ENCODE data around the gene CACNA1C. TPM values are rescaled to one million over a fixed set of nuclear protein-coding genes. Genes with fewer than 3 reads are reported as not detected.

CACNA1C gene
- total and polyA plus RNA-seq, 5 donors from 2014 or later, result 0.02 to 0.14 (median 0.10) TPM

GRCh38 chr12:2354151-2354991 lies 301.6 kb downstream of the CACNA1C start:
- peaks cover 0 to 3% (median 0%) of the 10 kb centered on the region in 7 donors for H3K9me3 Mint-ChIP-seq
- no peak overlapping the region for H3K27ac Mint-ChIP-seq
- ATAC-seq (ENCODE audit: low read depth in 2 of 2) (no peak), DNase-seq (no peak)
- no peaks in the 10 kb centered on the region for H3K36me3 Mint-ChIP-seq
- H3K4me3 ChIP-seq (ENCODE audit: low read depth, low read length), result no peak overlapping the region
- no peaks in the 10 kb centered on the region for H3K4me1 ChIP-seq (ENCODE audit: control insufficient read depth, insufficient read depth, low read length, poor library complexity, severe bottlenecking)
- H3K27ac ChIP-seq (ENCODE audit: insufficient read depth, low read length, poor library complexity, severe bottlenecking), result no peak overlapping the region
- H3K4me1 Mint-ChIP-seq, result peaks cover 0 to 16% (median 7%) of the 10 kb centered on the region in 4 donors
- no peaks in the 10 kb centered on the region for H3K9me3 ChIP-seq (ENCODE audit: control insufficient read depth in 2 of 2, low read length in 2 of 2)
- no peaks in the 10 kb centered on the region for H3K36me3 ChIP-seq (ENCODE audit: control insufficient read depth, insufficient read depth, low read length)
- H3K27me3 Mint-ChIP-seq, result peaks cover 21% of the 10 kb centered on the region
- H3K27me3 ChIP-seq (ENCODE audit: control insufficient read depth, insufficient read depth, low read length), result peaks cover 2% of the 10 kb centered on the region
- no peak overlapping the region for H3K4me3 Mint-ChIP-seq

GRCh38 chr12:2355198-2355597 lies 302.4 kb downstream of the CACNA1C start:
- Mint-ChIP-seq H3K4me1 (peaks cover 0 to 19% (median 7%) of the 10 kb centered on the region in 4 donors), H3K4me3 (no peak overlapping the region), H3K9me3 (peaks cover 0 to 2% (median 0%) of the 10 kb centered on the region in 7 donors), H3K27me3 (peaks cover 24% of the 10 kb centered on the region), H3K27ac (no peak overlapping the region), H3K36me3 (no peaks in the 10 kb centered on the region)
- Histone ChIP-seq H3K4me1 (ENCODE audit: control insufficient read depth, insufficient read depth, low read length, poor library complexity, severe bottlenecking) (no peaks in the 10 kb centered on the region), H3K36me3 (ENCODE audit: control insufficient read depth, insufficient read depth, low read length) (no peaks in the 10 kb centered on the region), H3K27me3 (ENCODE audit: control insufficient read depth, insufficient read depth, low read length) (peaks cover 2% of the 10 kb centered on the region), H3K9me3 (ENCODE audit: control insufficient read depth in 2 of 2, low read length in 2 of 2) (no peaks in the 10 kb centered on the region), H3K27ac (ENCODE audit: insufficient read depth, low read length, poor library complexity, severe bottlenecking) (no peak overlapping the region), H3K4me3 (ENCODE audit: low read depth, low read length) (no peak overlapping the region)
- no peak for ATAC-seq (ENCODE audit: low read depth in 2 of 2)
- DNase-seq, result no peak

GRCh38 chr12:2355604-2356003 lies 302.8 kb downstream of the CACNA1C start:
- Mint-ChIP-seq H3K27me3 (peaks cover 24% of the 10 kb centered on the region), H3K9me3 (peaks cover 0 to 2% (median 0%) of the 10 kb centered on the region in 7 donors), H3K4me3 (no peak overlapping the region), H3K4me1 (peaks cover 0 to 19% (median 7%) of the 10 kb centered on the region in 4 donors), H3K36me3 (no peaks in the 10 kb centered on the region), H3K27ac (no peak overlapping the region)
- ATAC-seq (ENCODE audit: low read depth in 2 of 2), result no peak
- Histone ChIP-seq H3K27ac (ENCODE audit: insufficient read depth, low read length, poor library complexity, severe bottlenecking) (no peak overlapping the region), H3K36me3 (ENCODE audit: control insufficient read depth, insufficient read depth, low read length) (no peaks in the 10 kb centered on the region), H3K4me3 (ENCODE audit: low read depth, low read length) (no peak overlapping the region), H3K27me3 (ENCODE audit: control insufficient read depth, insufficient read depth, low read length) (peaks cover 2% of the 10 kb centered on the region), H3K9me3 (ENCODE audit: control insufficient read depth in 2 of 2, low read length in 2 of 2) (no peaks in the 10 kb centered on the region), H3K4me1 (ENCODE audit: control insufficient read depth, insufficient read depth, low read length, poor library complexity, severe bottlenecking) (no peaks in the 10 kb centered on the region)
- DNase-seq, result no peak

DNA sequence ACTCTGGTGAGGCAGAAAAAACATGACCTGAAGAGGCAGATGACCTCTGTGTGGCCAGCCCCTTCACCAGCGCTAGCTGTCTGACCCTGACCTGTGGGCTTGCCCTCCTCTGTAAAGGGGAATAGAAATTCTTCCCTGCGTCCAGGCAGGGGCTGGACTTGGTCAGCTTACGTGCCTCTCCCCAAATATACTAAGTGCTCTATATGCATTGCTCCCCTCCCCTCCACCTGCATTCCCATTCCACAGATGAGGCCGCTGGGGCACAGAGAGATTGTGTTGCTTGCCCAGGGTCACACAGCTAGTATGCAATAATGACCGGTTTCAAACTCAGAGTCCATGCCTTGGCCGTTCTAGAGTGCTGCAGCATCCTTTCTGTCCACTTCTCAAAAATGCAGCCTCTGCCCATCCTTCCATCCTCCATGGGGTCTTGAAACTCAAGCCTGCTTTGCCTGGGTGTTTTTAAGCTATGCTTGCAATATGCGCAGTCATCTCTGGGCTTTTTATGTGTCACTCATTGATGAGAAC lies 303.9 kb downstream of the CACNA1C start:
- no peak overlapping the region for H3K4me3 ChIP-seq (ENCODE audit: low read depth, low read length)
- Mint-ChIP-seq H3K4me3 (no peak overlapping the region), H3K36me3 (no peaks in the 10 kb centered on the region), H3K27ac (peak overlapping the region in 1 of 3 donors; percentile 51), H3K27me3 (peaks cover 22% of the 10 kb centered on the region), H3K4me1 (peaks cover 0 to 19% (median 7%) of the 10 kb centered on the region in 4 donors), H3K9me3 (peaks cover 0 to 2% (median 0%) of the 10 kb centered on the region in 7 donors)
- H3K27ac ChIP-seq (ENCODE audit: insufficient read depth, low read length, poor library complexity, severe bottlenecking), result no peak overlapping the region
- H3K9me3 ChIP-seq (ENCODE audit: control insufficient read depth in 2 of 2, low read length in 2 of 2), result no peaks in the 10 kb centered on the region
- H3K4me1 ChIP-seq (ENCODE audit: control insufficient read depth, insufficient read depth, low read length, poor library complexity, severe bottlenecking), result no peaks in the 10 kb centered on the region
- ATAC-seq (ENCODE audit: low read depth in 2 of 2) (no peak), DNase-seq (no peak)
- no peaks in the 10 kb centered on the region for H3K36me3 ChIP-seq (ENCODE audit: control insufficient read depth, insufficient read depth, low read length)
- H3K27me3 ChIP-seq (ENCODE audit: control insufficient read depth, insufficient read depth, low read length), result peaks cover 2% of the 10 kb centered on the region

- Histone ChIP-seq H3K9me3 (ENCODE audit: control insufficient read depth in 2 of 2, low read length in 2 of 2) (no peaks in the 10 kb centered on the region), H3K4me3 (ENCODE audit: low read depth, low read length) (no peak overlapping the region), H3K4me1 (ENCODE audit: control insufficient read depth, insufficient read depth, low read length, poor library complexity, severe bottlenecking) (peaks cover 3% of the 10 kb centered on the region), H3K27me3 (ENCODE audit: control insufficient read depth, insufficient read depth, low read length) (peaks cover 2% of the 10 kb centered on the region), H3K36me3 (ENCODE audit: control insufficient read depth, insufficient read depth, low read length) (no peaks in the 10 kb centered on the region), H3K27ac (ENCODE audit: insufficient read depth, low read length, poor library complexity, severe bottlenecking) (no peak overlapping the region)
- peak overlapping the region in 1 of 3 donors; percentile 11 for H3K27ac Mint-ChIP-seq
- H3K4me3 Mint-ChIP-seq, result no peak overlapping the region
- H3K4me1 Mint-ChIP-seq, result peaks cover 0 to 37% (median 9%) of the 10 kb centered on the region in 4 donors
- no peaks in the 10 kb centered on the region for H3K9me3 Mint-ChIP-seq
- H3K36me3 Mint-ChIP-seq, result no peaks in the 10 kb centered on the region
- ATAC-seq (ENCODE audit: low read depth in 2 of 2), result no peak
- no peak for DNase-seq
- H3K27me3 Mint-ChIP-seq, result peaks cover 13% of the 10 kb centered on the region
Measured at GRCh38 chr12:2358986-2359658, 306.3 kb downstream of the CACNA1C start.

- Mint-ChIP-seq H3K27me3 (peaks cover 13% of the 10 kb centered on the region), H3K27ac (no peak overlapping the region), H3K36me3 (no peaks in the 10 kb centered on the region), H3K4me3 (no peak overlapping the region), H3K4me1 (peaks cover 0 to 43% (median 9%) of the 10 kb centered on the region in 4 donors), H3K9me3 (no peaks in the 10 kb centered on the region)
- Histone ChIP-seq H3K4me1 (ENCODE audit: control insufficient read depth, insufficient read depth, low read length, poor library complexity, severe bottlenecking) (peaks cover 3% of the 10 kb centered on the region), H3K27ac (ENCODE audit: insufficient read depth, low read length, poor library complexity, severe bottlenecking) (no peak overlapping the region), H3K9me3 (ENCODE audit: control insufficient read depth in 2 of 2, low read length in 2 of 2) (no peaks in the 10 kb centered on the region), H3K4me3 (ENCODE audit: low read depth, low read length) (no peak overlapping the region), H3K36me3 (ENCODE audit: control insufficient read depth, insufficient read depth, low read length) (no peaks in the 10 kb centered on the region), H3K27me3 (ENCODE audit: control insufficient read depth, insufficient read depth, low read length) (peaks cover 2% of the 10 kb centered on the region)
- ATAC-seq (ENCODE audit: low read depth in 2 of 2) (no peak), DNase-seq (no peak)
Measured at GRCh38 chr12:2359725-2360629, 307.2 kb downstream of the CACNA1C start.

GRCh38 chr12:2360630-2361170 lies 307.9 kb downstream of the CACNA1C start:
- Mint-ChIP-seq H3K4me3 (no peak overlapping the region), H3K27me3 (peaks cover 19% of the 10 kb centered on the region), H3K9me3 (no peaks in the 10 kb centered on the region), H3K4me1 (peaks cover 0 to 43% (median 9%) of the 10 kb centered on the region in 4 donors), H3K36me3 (no peaks in the 10 kb centered on the region), H3K27ac (no peak overlapping the region)
- Histone ChIP-seq H3K36me3 (ENCODE audit: control insufficient read depth, insufficient read depth, low read length) (no peaks in the 10 kb centered on the region), H3K9me3 (ENCODE audit: control insufficient read depth in 2 of 2, low read length in 2 of 2) (no peaks in the 10 kb centered on the region), H3K27me3 (ENCODE audit: control insufficient read depth, insufficient read depth, low read length) (peaks cover 2% of the 10 kb centered on the region), H3K4me3 (ENCODE audit: low read depth, low read length) (no peak overlapping the region), H3K27ac (ENCODE audit: insufficient read depth, low read length, poor library complexity, severe bottlenecking) (no peak overlapping the region), H3K4me1 (ENCODE audit: control insufficient read depth, insufficient read depth, low read length, poor library complexity, severe bottlenecking) (peaks cover 3% of the 10 kb centered on the region)
- ATAC-seq (ENCODE audit: low read depth in 2 of 2) (no peak), DNase-seq (no peak)
